ENCODE results near the gene CD22. TPM values are rescaled to one million over a fixed set of nuclear protein-coding genes. Genes with fewer than 3 reads are reported as not detected.

The CD22 gene
- total RNA-seq, 1 experiment from 2014 or later: not detected

DNA sequence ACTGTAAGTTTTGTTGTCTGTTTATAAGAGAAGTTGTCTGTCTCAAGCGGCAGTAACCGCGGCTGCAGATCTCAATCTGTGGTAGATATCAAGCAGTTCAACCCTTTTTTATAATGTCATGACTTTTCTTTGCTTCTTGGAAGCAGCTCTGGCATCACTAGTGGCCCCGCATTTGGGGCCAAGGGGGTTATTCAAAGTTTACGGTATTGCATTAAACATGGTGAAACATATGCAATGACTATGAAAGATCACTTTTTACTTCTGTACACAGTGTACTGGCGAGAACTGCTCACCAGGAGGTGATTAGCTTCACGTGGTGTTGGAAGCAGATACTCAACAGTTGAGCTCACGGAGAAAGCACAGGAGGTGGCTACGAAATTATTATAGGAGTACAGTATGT, 24.6 kb downstream of the CD22 start:
- peaks cover 4% of the 10 kb centered on the region for H3K23me2 ChIP-seq (ENCODE audit: insufficient read length, low read depth, low read length, poor library complexity, severe bottlenecking)
- no peak overlapping the region for H2BK12ac ChIP-seq (ENCODE audit: insufficient read length, low read depth, low read length)
- Mint-ChIP-seq H3K9me3 (no peaks in the 10 kb centered on the region), H3K27me3 (ENCODE audit: low read depth) (peaks cover 15% of the 10 kb centered on the region), H3K36me3 (ENCODE audit: insufficient read depth in 1 of 3, low read depth in 3 of 3) (no peaks in the 10 kb centered on the region; a peak in 1 of 7 replicates), H3K27ac (no peak overlapping the region), H3K4me1 (peaks cover 14% of the 10 kb centered on the region in 2 experiments), H3K4me3 (no peak overlapping the region)
- H4K8ac ChIP-seq (replicated peaks; ENCODE audit: insufficient read length, low read depth, low read length): no peak overlapping the region
- H3K79me1 ChIP-seq (ENCODE audit: insufficient read depth, low read depth, low read length, poor library complexity, severe bottlenecking): no peaks in the 10 kb centered on the region
- H3K4ac ChIP-seq (ENCODE audit: low read depth, low read length): no peak overlapping the region
- H2BK120ac ChIP-seq (ENCODE audit: low read depth, low read length, poor library complexity, severe bottlenecking): no peak overlapping the region
- H4K91ac ChIP-seq (ENCODE audit: insufficient read length, low read depth, low read length): no peak overlapping the region
- no peak overlapping the region for H3K27ac ChIP-seq (ENCODE audit: insufficient read length, low read depth, low read length)
- no peak overlapping the region for H2BK15ac ChIP-seq (ENCODE audit: low read depth, low read length)
- H3K9me3 ChIP-seq (ENCODE audit: control insufficient read depth, low read depth, low read length): no peaks in the 10 kb centered on the region
- no peak overlapping the region for H2BK20ac ChIP-seq (ENCODE audit: low read depth, low read length, poor library complexity, severe bottlenecking)
- no peak overlapping the region for H3K4me2 ChIP-seq (ENCODE audit: insufficient read depth, insufficient read length, low read length)
- H3K27me3 ChIP-seq (ENCODE audit: insufficient read depth, low read length): no peaks in the 10 kb centered on the region
- H2AK5ac ChIP-seq (ENCODE audit: insufficient read length, low read length): no peak overlapping the region
- DNase-seq: no peak
- H3K23ac ChIP-seq (ENCODE audit: insufficient read length, low read depth, low read length): no peak overlapping the region
- no peak overlapping the region for H3K56ac ChIP-seq (ENCODE audit: insufficient read length, low read depth, low read length)
- no peak overlapping the region for H4K5ac ChIP-seq (ENCODE audit: insufficient read length, low read depth, low read length)
- no peak overlapping the region for H3K18ac ChIP-seq (ENCODE audit: insufficient read length, low read depth, low read length)
- H3K4me1 ChIP-seq (ENCODE audit: insufficient read depth, low read length): no peaks in the 10 kb centered on the region; the same call in 1 of the 2 replicates
- no peak overlapping the region for H2BK5ac ChIP-seq (ENCODE audit: insufficient read length, low read length)
- H3K14ac ChIP-seq (ENCODE audit: insufficient read depth, low read length): no peak overlapping the region
- no peak overlapping the region for H3K9ac ChIP-seq (ENCODE audit: extremely low read depth, insufficient read length, low read length)
- TF ChIP-seq, protein P1, sequence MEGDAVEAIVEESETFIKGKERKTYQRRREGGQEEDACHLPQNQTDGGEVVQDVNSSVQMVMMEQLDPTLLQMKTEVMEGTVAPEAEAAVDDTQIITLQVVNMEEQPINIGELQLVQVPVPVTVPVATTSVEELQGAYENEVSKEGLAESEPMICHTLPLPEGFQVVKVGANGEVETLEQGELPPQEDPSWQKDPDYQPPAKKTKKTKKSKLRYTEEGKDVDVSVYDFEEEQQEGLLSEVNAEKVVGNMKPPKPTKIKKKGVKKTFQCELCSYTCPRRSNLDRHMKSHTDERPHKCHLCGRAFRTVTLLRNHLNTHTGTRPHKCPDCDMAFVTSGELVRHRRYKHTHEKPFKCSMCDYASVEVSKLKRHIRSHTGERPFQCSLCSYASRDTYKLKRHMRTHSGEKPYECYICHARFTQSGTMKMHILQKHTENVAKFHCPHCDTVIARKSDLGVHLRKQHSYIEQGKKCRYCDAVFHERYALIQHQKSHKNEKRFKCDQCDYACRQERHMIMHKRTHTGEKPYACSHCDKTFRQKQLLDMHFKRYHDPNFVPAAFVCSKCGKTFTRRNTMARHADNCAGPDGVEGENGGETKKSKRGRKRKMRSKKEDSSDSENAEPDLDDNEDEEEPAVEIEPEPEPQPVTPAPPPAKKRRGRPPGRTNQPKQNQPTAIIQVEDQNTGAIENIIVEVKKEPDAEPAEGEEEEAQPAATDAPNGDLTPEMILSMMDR (conservative IDR thresholded peaks at IDR 0.05): no peak
- H2AFZ ChIP-seq (ENCODE audit: low read length): no peak overlapping the region
- H4K20me1 ChIP-seq (ENCODE audit: control insufficient read depth, insufficient read depth, insufficient read length): peaks cover 4% of the 10 kb centered on the region
- no peaks in the 10 kb centered on the region for H3K79me2 ChIP-seq (ENCODE audit: insufficient read depth, low read length)
- WGBS (ENCODE audit: extremely low coverage, insufficient read length, low lambda C conversion rate): no CpG with 5 or more reads among the region's 9 CpGs
- H3T11ph ChIP-seq (ENCODE audit: low read length): no peak overlapping the region

Measured in H9 (cell line).